Fibroblast of gingiva (primary cell): ENCODE results near the gene TIMP3.
A peak's percentile ranks its signal among the peaks of the same experiment; 100 is the strongest.

ENCODE experiments used
- DNase-seq: peaks from one replicate; pipeline ENCODE4 v3.0.0-alpha.2; 2011; ENCODE audit warnings: low read depth

Gene TIMP3

DNA sequence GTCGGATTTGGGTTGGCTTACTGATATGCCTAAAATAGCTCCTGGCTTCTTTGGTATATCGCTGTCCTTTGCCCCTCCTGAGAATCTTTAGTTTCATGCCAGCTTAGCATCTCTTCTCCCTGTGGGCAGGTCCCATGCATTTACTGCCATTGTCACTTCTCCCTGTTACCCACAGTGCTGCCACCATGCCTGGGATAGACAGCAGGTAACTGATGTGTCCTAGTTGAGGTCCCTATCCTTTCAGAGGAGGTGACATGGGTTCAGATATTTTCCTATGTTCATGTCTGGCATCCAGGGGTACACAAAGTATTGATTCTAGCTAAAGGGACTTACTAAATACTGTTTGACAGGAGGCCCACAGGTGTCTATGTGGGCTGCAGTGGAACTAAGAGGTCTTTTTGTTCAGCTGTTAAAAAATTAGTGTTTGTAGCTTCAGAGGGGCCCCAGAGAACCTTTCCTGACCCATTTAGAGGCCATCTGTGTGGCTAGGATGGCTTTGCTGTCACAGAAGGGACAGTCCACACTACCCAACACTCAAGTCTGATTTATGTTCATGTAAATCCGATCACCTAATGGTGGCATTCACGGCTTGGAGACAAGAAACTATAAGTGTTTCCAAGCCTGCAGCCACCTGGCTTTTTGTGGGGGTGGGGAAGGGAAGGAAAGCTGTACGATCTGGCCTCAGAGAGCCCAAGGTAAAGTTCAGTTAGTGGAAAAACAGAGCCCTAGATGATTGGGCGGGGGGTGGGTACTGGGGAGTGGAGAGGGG is 8.5 kb downstream of the TIMP3 start:
- DNase-seq: no peak

- no peak for DNase-seq
Observed at GRCh38 chr22:32810555-32811133, 9.1 kb downstream of the TIMP3 start.

DNA sequence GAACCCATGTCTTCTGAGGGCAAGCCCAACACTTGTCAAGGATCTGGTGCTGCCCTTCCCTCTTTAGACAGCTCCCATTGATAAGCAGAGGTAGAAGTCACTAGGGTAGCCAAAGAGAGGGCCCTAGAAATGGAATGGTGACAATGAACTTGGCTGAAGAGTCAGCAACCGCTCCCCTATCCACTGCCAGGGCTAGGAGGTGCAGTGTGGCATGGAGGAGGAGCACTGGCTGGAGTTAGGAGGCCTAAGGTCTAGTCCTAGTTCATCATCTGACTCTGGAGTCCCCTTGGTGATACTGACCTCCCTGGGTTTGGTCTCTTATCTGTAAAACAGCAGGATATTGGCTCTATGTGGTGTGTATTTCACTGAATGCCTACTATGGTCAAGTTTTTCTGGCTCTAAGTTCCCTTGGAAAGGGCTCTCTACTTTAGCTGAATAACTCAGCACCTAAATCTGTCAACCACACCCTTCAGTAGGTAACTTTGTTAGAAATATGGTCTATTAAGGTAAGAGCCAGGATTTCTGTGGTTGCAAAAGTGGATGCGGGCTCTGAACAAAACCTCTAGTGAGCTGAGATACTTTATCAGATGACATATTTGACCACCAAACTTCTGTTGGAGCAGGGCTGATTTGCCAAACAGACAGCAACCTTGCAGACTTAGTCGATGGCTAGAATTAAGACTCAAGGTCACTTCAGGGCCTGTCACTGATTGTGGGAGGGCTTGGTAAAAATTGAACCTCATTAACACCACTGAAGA is 10.5 kb downstream of the TIMP3 start:
- DNase-seq: no peak

GRCh38 chr22:32814285-32814860 is 12.9 kb downstream of the TIMP3 start:
- no peak for DNase-seq

GRCh38 chr22:32815059-32815458 is 13.6 kb downstream of the TIMP3 start:
- DNase-seq: no peak

DNA sequence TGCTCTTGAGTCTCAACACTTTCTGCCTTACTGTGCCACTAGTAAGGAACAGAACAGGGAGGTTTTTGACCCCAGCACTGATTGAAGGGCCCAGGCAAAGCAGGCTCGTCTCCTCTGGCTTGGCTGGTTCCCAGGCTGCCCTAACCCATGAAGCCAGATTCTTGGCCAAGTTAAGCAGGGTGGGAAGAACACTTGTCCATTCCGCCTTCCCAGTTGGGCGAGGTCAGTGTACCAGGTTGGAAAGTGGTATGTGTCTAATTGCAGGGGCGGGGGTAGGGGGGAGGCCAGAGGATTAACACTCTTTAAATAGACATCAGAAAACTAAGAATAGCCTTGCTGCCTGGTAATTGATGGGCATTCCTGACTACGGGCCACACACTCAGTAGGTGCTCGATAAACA is 14.4 kb downstream of the TIMP3 start:
- DNase-seq: no peak

DNA sequence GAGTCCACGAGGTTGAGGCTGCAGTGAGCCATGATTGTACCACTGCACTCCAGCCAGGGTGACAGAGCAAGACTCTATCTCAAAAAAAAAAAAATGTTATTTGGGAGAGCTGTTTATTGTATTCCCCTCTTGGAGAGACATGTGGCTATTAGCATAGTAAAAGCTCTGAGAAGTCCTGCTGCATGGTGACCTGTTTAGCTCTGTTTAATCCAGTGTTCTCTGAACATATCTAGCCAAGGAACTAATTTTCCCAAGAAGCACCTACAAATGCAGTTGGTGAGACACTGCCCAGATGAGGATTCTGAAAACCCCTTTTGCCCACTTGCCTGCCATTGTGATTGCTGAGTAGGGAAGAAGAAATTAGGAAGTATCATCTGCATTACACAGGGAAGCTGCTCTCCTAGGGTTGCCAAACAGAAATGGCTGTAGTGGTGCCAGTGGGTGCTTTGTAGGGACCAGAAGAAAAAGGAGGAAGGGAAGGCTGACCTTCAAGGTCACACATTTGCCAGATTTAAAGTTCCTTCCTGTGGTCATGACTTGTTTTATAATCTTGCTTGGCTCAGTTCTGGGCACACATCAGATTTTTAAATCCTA is 15.7 kb downstream of the TIMP3 start:
- no peak for DNase-seq

GRCh38 chr22:32818446-32819115 is 17.1 kb downstream of the TIMP3 start:
- DNase-seq: no peak

DNA sequence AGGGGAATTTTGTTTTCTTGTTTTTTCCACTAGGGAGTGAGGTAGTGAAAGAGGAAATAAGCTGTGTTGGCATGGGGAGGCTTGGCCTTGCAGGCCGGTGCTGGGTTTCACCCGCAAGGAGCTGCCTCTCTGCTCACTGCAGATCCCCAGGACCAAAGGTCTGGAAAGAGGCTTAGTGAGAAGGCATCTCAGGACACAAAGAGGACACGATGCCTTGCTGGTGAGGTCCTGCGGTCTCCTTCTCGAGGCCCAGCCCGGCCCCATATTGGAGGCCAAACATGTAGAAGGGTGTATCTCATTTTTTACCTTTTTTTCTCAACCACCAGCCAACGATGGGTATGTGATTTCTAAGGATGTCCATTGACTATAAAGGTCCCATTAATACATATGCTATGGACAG is 17.6 kb downstream of the TIMP3 start:
- DNase-seq: no peak

- no peak for DNase-seq
Observed at GRCh38 chr22:32820131-32821119, 18.9 kb downstream of the TIMP3 start.

- DNase-seq: no peak
Observed at GRCh38 chr22:32822179-32822877, 20.8 kb downstream of the TIMP3 start.

- DNase-seq: peak; percentile 26
Observed at GRCh38 chr22:32823024-32823730, 21.7 kb downstream of the TIMP3 start.

- DNase-seq: no peak
Observed at GRCh38 chr22:32824531-32825312, 23.2 kb downstream of the TIMP3 start.

DNA sequence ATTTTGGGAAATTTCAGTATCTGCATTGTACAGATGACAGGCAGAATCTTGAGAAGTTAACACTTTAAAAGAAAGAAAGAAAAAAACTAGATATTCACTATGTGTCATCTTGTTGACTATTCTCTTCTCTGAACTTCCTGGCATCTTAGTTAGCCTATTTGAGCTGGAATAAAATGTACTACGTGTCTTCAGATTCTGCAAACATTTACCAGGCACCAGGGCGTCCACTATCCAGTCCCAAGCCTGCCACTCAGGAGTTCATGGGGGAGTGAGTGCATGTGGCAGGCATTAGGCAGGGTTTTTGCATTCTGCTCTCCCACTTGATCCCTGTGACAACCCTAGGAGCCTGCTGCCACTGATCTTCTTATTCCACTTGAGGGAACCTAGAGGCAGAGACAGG is 25.0 kb downstream of the TIMP3 start:
- DNase-seq: no peak

DNA sequence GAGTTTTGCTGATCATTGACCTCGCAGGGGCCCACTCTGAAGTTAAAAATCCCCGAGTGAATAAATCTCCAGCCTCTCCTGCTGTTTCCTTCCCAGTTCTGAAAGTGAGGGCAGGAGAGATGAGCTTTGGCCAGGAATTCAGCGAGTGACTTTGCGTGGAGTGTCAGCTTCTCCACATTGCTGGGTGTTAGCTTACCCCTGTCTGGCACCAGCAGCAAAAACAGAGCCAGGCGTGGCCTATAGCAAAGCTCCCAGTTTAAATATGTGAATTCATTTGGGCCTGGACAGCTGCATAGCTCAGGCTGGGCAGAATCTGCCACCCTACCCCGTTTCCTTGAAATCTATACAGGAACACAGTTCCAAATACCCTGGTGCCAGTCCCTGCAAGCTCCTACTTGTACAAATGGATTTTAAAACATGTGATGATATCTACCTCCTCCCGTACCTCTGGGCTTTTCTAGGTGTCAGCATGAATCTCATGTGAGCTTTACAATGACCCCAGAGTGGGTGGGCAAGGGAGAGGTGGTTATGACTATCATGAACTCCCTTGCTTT is 25.6 kb downstream of the TIMP3 start:
- no peak for DNase-seq

DNA sequence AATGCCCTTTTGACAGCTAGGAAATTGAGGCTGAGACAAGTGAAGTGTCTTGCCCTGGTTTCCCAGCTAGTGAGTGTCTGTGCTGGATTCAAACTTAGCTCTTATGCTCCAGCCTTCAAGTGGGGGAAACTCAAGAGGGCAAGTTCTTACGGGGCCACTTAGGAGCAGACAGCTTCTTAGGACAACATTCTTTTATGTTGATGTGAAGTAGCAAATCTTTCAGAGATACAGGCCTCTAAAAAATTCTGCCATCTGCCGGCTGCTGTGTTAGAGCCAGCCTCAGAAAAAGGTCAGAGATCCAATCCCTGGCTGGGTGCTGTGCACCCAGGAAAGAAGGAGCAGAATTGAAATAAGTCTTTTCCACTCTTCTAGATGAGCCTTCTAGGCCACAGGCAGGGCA is 26.6 kb downstream of the TIMP3 start:
- no peak for DNase-seq

- no peak for DNase-seq
Observed at GRCh38 chr22:32828561-32828960, 27.1 kb downstream of the TIMP3 start.

GRCh38 chr22:32829451-32829851 is 27.9 kb downstream of the TIMP3 start:
- DNase-seq: no peak
